ENCODE data around the gene GJC1. TPM values are rescaled to one million over a fixed set of nuclear protein-coding genes. Genes with fewer than 3 reads are reported as not detected.
A peak's percentile ranks its signal among the peaks of the same experiment; 100 is the strongest.

GJC1 gene
- total and polyA plus RNA-seq, 4 donors = 3.9 to 44.3 (median 8.5) TPM

GRCh38 chr17:44798356-44798755 lies 31.7 kb downstream of the GJC1 start:
- H3K36me3 ChIP-seq (ENCODE audit: control insufficient read depth in 4 of 4, insufficient read depth in 4 of 4, low read length in 4 of 4) = peaks cover 1 to 17% (median 11%) of the 10 kb centered on the region in 4 donors
- no peak for DNase-seq
- H3K4me1 ChIP-seq (ENCODE audit: control insufficient read depth in 5 of 5, insufficient read depth in 5 of 5, low read length in 5 of 5) = peaks cover 0 to 18% (median 5%) of the 10 kb centered on the region in 5 donors
- H3K4me3 ChIP-seq = no peak overlapping the region
- no peak for ATAC-seq (ENCODE audit: insufficient read depth, low FRiP score)
- H3K27me3 ChIP-seq (ENCODE audit: control insufficient read depth in 3 of 3, insufficient read depth in 3 of 3, low read length in 2 of 3) = no peaks in the 10 kb centered on the region
- no peak overlapping the region for H3K9ac ChIP-seq (ENCODE audit: insufficient read depth in 1 of 2, low read length in 2 of 2)
- no peaks in the 10 kb centered on the region for H3K9me3 ChIP-seq (ENCODE audit: control insufficient read depth in 4 of 4, insufficient read depth in 3 of 4, low read length in 3 of 4)
- 73 to 75% methylated on average over 2 of the region's 2 CpGs for WGBS, 2 donors
- no peak for TF ChIP-seq CTCF (IDR thresholded peaks at IDR 0.05; ENCODE audit: control extremely low read depth, extremely low read depth)
- peak overlapping the region in 1 of 2 donors; percentile 72 for H3K27ac ChIP-seq (ENCODE audit: low read depth in 1 of 2, low read length in 1 of 2)

GRCh38 chr17:44797802-44798201 lies 32.3 kb downstream of the GJC1 start:
- WGBS, 2 donors = 82 to 94% methylated on average over 11 of the region's 11 CpGs
- Histone ChIP-seq H3K4me1 (ENCODE audit: control insufficient read depth in 5 of 5, insufficient read depth in 5 of 5, low read length in 5 of 5) (peaks cover 0 to 15% (median 5%) of the 10 kb centered on the region in 5 donors), H3K36me3 (ENCODE audit: control insufficient read depth in 4 of 4, insufficient read depth in 4 of 4, low read length in 4 of 4) (peaks cover 1 to 17% (median 9%) of the 10 kb centered on the region in 4 donors), H3K27ac (ENCODE audit: low read depth in 1 of 2, low read length in 1 of 2) (peak overlapping the region in 1 of 2 donors; percentile 72), H3K9me3 (ENCODE audit: control insufficient read depth in 4 of 4, insufficient read depth in 3 of 4, low read length in 3 of 4) (no peaks in the 10 kb centered on the region), H3K4me3 (no peak overlapping the region), H3K27me3 (ENCODE audit: control insufficient read depth in 3 of 3, insufficient read depth in 3 of 3, low read length in 2 of 3) (no peaks in the 10 kb centered on the region), H3K9ac (ENCODE audit: insufficient read depth in 1 of 2, low read length in 2 of 2) (no peak overlapping the region)
- ATAC-seq (ENCODE audit: insufficient read depth, low FRiP score) = no peak
- no peak for DNase-seq
- TF ChIP-seq CTCF (IDR thresholded peaks at IDR 0.05; ENCODE audit: control extremely low read depth, extremely low read depth) = no peak

- H3K4me3 ChIP-seq = no peak overlapping the region
- TF ChIP-seq CTCF (IDR thresholded peaks at IDR 0.05; ENCODE audit: control extremely low read depth, extremely low read depth) = no peak
- peak overlapping the region in 1 of 2 donors; percentile 55 for H3K27ac ChIP-seq (ENCODE audit: low read depth in 1 of 2, low read length in 1 of 2)
- H3K9ac ChIP-seq (ENCODE audit: insufficient read depth in 1 of 2, low read length in 2 of 2) = no peak overlapping the region
- 91 to 93% methylated on average over 9 of the region's 9 CpGs for WGBS, 2 donors
- no peaks in the 10 kb centered on the region for H3K27me3 ChIP-seq (ENCODE audit: control insufficient read depth in 3 of 3, insufficient read depth in 3 of 3, low read length in 2 of 3)
- H3K9me3 ChIP-seq (ENCODE audit: control insufficient read depth in 4 of 4, insufficient read depth in 3 of 4, low read length in 3 of 4) = no peaks in the 10 kb centered on the region
- peaks cover 0 to 15% (median 5%) of the 10 kb centered on the region in 5 donors for H3K4me1 ChIP-seq (ENCODE audit: control insufficient read depth in 5 of 5, insufficient read depth in 5 of 5, low read length in 5 of 5)
- DNase-seq = no peak
- peaks cover 0 to 17% (median 9%) of the 10 kb centered on the region in 4 donors for H3K36me3 ChIP-seq (ENCODE audit: control insufficient read depth in 4 of 4, insufficient read depth in 4 of 4, low read length in 4 of 4)
- ATAC-seq (ENCODE audit: insufficient read depth, low FRiP score) = no peak
Measured at GRCh38 chr17:44796731-44797130, 33.4 kb downstream of the GJC1 start.

GRCh38 chr17:44795928-44796327 lies 34.2 kb downstream of the GJC1 start:
- DNase-seq (no peak), ATAC-seq (ENCODE audit: insufficient read depth, low FRiP score) (no peak)
- H3K9ac ChIP-seq (ENCODE audit: insufficient read depth in 1 of 2, low read length in 2 of 2) = no peak overlapping the region
- no peaks in the 10 kb centered on the region for H3K9me3 ChIP-seq (ENCODE audit: control insufficient read depth in 4 of 4, insufficient read depth in 3 of 4, low read length in 3 of 4)
- TF ChIP-seq CTCF (IDR thresholded peaks at IDR 0.05; ENCODE audit: control extremely low read depth, extremely low read depth) = no peak
- no peak overlapping the region for H3K4me3 ChIP-seq
- H3K36me3 ChIP-seq (ENCODE audit: control insufficient read depth in 4 of 4, insufficient read depth in 4 of 4, low read length in 4 of 4) = peaks cover 0 to 17% (median 9%) of the 10 kb centered on the region in 4 donors
- 78 to 82% methylated on average over 8 to 10 of the region's 10 CpGs for WGBS, 2 donors
- peaks cover 0 to 15% (median 5%) of the 10 kb centered on the region in 5 donors for H3K4me1 ChIP-seq (ENCODE audit: control insufficient read depth in 5 of 5, insufficient read depth in 5 of 5, low read length in 5 of 5)
- peak overlapping the region; percentile 17 to 63 for H3K27ac ChIP-seq (ENCODE audit: low read depth in 1 of 2, low read length in 1 of 2)
- H3K27me3 ChIP-seq (ENCODE audit: control insufficient read depth in 3 of 3, insufficient read depth in 3 of 3, low read length in 2 of 3) = no peaks in the 10 kb centered on the region

All from lung (tissue), 12 donors.